ENCODE data around the gene IL16. TPM values are rescaled to one million over a fixed set of nuclear protein-coding genes. Genes with fewer than 3 reads are reported as not detected.

The IL16 gene
- polyA plus RNA-seq, 1 donor from 2014 or later: not detected

DNA sequence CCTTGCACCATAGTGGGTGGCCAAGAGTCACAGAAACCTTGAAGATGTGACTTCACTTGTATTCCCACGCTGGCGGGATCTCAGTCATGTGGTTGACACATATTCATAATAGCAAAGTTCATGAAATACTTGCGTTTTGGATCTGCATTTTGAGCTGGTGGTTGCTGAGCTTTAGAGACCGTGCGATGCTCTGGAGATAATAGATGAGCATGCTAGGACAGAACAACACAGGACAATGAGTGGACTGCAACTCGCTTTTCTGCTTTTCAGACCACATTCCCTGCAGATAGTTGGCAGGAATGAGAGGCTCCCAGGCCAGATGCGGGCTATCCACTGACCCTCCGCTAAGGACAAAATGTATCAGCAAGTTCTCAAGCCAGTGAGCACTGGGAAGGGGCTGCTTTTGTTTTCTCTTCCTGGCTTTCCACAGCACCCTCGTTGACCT lies 141.1 kb downstream of the IL16 start:
- Histone ChIP-seq H3F3A (ENCODE audit: insufficient read depth, low read length, poor library complexity, severe bottlenecking) (no peaks in the 10 kb centered on the region), H3K9me3 (ENCODE audit: low read length) (no peaks in the 10 kb centered on the region), H3K4me2 (ENCODE audit: low read length) (no peak overlapping the region)

DNA sequence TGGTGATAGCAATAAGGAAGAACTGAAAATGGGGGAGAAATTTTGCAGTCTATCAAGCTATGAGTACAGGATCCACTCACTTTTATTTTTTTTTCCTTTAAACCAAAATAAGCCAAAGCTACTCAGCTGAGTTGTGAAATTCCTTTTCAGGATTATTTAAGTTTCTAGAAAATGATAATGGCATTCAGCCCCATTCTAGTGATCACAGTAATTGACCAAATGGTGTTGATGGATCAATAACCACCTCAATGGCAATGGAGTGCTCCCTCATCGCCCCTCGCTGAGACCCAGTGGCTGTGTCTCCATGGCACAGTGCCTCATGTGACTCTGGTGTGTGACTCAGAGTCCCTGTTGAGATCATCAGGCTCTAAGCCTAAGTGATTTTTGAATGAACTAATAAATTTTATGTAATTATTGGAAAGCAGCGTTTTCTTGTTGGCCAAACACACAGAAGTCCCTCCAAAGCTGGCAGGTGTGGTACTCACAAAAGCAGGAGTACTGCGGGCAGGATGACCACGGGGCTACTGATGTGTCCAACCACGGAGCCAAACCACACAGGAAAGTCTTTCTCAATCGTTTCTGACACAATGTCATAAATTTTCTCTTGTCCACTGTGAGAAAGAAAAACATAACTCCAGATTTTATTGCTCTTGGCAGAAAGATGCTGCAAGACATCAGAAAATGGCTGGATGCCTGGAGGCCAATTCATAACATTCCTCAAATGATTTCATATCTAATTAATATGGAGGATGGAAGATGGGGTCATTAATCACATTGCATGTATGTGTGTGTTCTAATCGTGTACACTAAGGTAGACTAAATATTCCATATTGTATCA lies 141.7 kb downstream of the IL16 start:
- Histone ChIP-seq H3K27ac (ENCODE audit: low read length) (no peak overlapping the region), H3K9me2 (ENCODE audit: insufficient read depth, low read length) (no peaks in the 10 kb centered on the region), H3K9ac (ENCODE audit: low read length) (no peak overlapping the region), H3K4me3 (ENCODE audit: low read length) (no peak overlapping the region), H3K79me2 (replicated peaks; ENCODE audit: insufficient read depth, low read length) (no peaks in the 10 kb centered on the region), H2AFZ (ENCODE audit: low read depth, low read length) (no peak overlapping the region), H3K36me3 (ENCODE audit: insufficient read depth, low read length) (no peaks in the 10 kb centered on the region), H3K9me3 (ENCODE audit: low read length) (no peaks in the 10 kb centered on the region), H4K20me1 (ENCODE audit: insufficient read depth) (no peaks in the 10 kb centered on the region), H3K4me2 (ENCODE audit: low read length) (no peak overlapping the region), H3K27me3 (ENCODE audit: insufficient read depth, low read depth, low read length) (no peaks in the 10 kb centered on the region), H3F3A (ENCODE audit: insufficient read depth, low read length, poor library complexity, severe bottlenecking) (no peaks in the 10 kb centered on the region)
- no peak for TF ChIP-seq EZH2 (IDR thresholded peaks at IDR 0.05; ENCODE audit: borderline replicate concordance, insufficient read depth, low read length, poor library complexity, severe bottlenecking)
- no peak for TF ChIP-seq MXI1 (conservative IDR thresholded peaks at IDR 0.05; ENCODE audit: poor library complexity, severe bottlenecking)
- TF ChIP-seq, protein P1, sequence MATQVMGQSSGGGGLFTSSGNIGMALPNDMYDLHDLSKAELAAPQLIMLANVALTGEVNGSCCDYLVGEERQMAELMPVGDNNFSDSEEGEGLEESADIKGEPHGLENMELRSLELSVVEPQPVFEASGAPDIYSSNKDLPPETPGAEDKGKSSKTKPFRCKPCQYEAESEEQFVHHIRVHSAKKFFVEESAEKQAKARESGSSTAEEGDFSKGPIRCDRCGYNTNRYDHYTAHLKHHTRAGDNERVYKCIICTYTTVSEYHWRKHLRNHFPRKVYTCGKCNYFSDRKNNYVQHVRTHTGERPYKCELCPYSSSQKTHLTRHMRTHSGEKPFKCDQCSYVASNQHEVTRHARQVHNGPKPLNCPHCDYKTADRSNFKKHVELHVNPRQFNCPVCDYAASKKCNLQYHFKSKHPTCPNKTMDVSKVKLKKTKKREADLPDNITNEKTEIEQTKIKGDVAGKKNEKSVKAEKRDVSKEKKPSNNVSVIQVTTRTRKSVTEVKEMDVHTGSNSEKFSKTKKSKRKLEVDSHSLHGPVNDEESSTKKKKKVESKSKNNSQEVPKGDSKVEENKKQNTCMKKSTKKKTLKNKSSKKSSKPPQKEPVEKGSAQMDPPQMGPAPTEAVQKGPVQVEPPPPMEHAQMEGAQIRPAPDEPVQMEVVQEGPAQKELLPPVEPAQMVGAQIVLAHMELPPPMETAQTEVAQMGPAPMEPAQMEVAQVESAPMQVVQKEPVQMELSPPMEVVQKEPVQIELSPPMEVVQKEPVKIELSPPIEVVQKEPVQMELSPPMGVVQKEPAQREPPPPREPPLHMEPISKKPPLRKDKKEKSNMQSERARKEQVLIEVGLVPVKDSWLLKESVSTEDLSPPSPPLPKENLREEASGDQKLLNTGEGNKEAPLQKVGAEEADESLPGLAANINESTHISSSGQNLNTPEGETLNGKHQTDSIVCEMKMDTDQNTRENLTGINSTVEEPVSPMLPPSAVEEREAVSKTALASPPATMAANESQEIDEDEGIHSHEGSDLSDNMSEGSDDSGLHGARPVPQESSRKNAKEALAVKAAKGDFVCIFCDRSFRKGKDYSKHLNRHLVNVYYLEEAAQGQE (IDR thresholded peaks at IDR 0.05; ENCODE audit: borderline replicate concordance): no peak
- no peak for TF ChIP-seq SMC3 (conservative IDR thresholded peaks at IDR 0.05; ENCODE audit: poor library complexity)
- no peak for TF ChIP-seq TAF1 (IDR thresholded peaks at IDR 0.05; ENCODE audit: low read depth)
- no peak for TF ChIP-seq POLR2AphosphoS5 (IDR thresholded peaks at IDR 0.05)
- no peak for TF ChIP-seq RAD21 (conservative IDR thresholded peaks at IDR 0.05)
- no peak for TF ChIP-seq EP300 (conservative IDR thresholded peaks at IDR 0.05; ENCODE audit: poor library complexity, severe bottlenecking)
- TF ChIP-seq, protein P2, sequence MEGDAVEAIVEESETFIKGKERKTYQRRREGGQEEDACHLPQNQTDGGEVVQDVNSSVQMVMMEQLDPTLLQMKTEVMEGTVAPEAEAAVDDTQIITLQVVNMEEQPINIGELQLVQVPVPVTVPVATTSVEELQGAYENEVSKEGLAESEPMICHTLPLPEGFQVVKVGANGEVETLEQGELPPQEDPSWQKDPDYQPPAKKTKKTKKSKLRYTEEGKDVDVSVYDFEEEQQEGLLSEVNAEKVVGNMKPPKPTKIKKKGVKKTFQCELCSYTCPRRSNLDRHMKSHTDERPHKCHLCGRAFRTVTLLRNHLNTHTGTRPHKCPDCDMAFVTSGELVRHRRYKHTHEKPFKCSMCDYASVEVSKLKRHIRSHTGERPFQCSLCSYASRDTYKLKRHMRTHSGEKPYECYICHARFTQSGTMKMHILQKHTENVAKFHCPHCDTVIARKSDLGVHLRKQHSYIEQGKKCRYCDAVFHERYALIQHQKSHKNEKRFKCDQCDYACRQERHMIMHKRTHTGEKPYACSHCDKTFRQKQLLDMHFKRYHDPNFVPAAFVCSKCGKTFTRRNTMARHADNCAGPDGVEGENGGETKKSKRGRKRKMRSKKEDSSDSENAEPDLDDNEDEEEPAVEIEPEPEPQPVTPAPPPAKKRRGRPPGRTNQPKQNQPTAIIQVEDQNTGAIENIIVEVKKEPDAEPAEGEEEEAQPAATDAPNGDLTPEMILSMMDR (IDR thresholded peaks at IDR 0.05; ENCODE audit: poor library complexity, severe bottlenecking): no peak

More for the DNA sequence above, 141.1 kb downstream of the IL16 start:
- Histone ChIP-seq H3K36me3 (ENCODE audit: insufficient read depth, low read length) (no peaks in the 10 kb centered on the region), H3K9me2 (ENCODE audit: insufficient read depth, low read length) (no peaks in the 10 kb centered on the region), H3K9ac (ENCODE audit: low read length) (no peak overlapping the region), H3K27me3 (ENCODE audit: insufficient read depth, low read depth, low read length) (no peaks in the 10 kb centered on the region), H3K4me3 (ENCODE audit: low read length) (no peak overlapping the region), H3K79me2 (replicated peaks; ENCODE audit: insufficient read depth, low read length) (no peaks in the 10 kb centered on the region), H3K27ac (ENCODE audit: low read length) (no peak overlapping the region), H4K20me1 (ENCODE audit: insufficient read depth) (no peaks in the 10 kb centered on the region), H2AFZ (ENCODE audit: low read depth, low read length) (no peak overlapping the region)
- no peak for TF ChIP-seq TAF1 (IDR thresholded peaks at IDR 0.05; ENCODE audit: low read depth)
- TF ChIP-seq, protein P2 (IDR thresholded peaks at IDR 0.05; ENCODE audit: poor library complexity, severe bottlenecking): no peak
- no peak for TF ChIP-seq EP300 (conservative IDR thresholded peaks at IDR 0.05; ENCODE audit: poor library complexity, severe bottlenecking)
- no peak for TF ChIP-seq MXI1 (conservative IDR thresholded peaks at IDR 0.05; ENCODE audit: poor library complexity, severe bottlenecking)
- no peak for TF ChIP-seq POLR2AphosphoS5 (IDR thresholded peaks at IDR 0.05)
- TF ChIP-seq RAD21 (conservative IDR thresholded peaks at IDR 0.05): no peak
- TF ChIP-seq EZH2 (IDR thresholded peaks at IDR 0.05; ENCODE audit: borderline replicate concordance, insufficient read depth, low read length, poor library complexity, severe bottlenecking): no peak
- no peak for TF ChIP-seq SMC3 (conservative IDR thresholded peaks at IDR 0.05; ENCODE audit: poor library complexity)
- TF ChIP-seq, protein P1 (IDR thresholded peaks at IDR 0.05; ENCODE audit: borderline replicate concordance): no peak

Measured in neural cell (in vitro differentiated cells).